Ascending aorta (tissue), 2 donors: ENCODE results near the gene CRHR2. TPM values are rescaled to one million over a fixed set of nuclear protein-coding genes. Genes with fewer than 3 reads are reported as not detected.

ENCODE experiments used
- DNase-seq, 2 donors: peaks; one replicate each; pipeline ENCODE4 v3.0.0-alpha.2; 2019; ENCODE audit warnings: low spot score in 2 of 2
- H3K27ac ChIP-seq, 2 donors: fragments of 200-600 bp; sonication (generic); one replicate each; pipeline ENCODE4 v1.5.1; 2016 to 2017; ENCODE audit warnings: mild to moderate bottlenecking in 1 of 2
- H3K27me3 ChIP-seq: fragments of 200-600 bp; sonication (generic); one replicate; pipeline ENCODE4 v1.5.1; 2017
- H3K36me3 ChIP-seq, 2 donors: fragments of 200-600 bp; sonication (generic); one replicate each; pipeline ENCODE4 v1.5.1; 2016
- H3K4me1 ChIP-seq, 2 donors: fragments of 200-600 bp; sonication (generic); one replicate each; pipeline ENCODE4 v1.5.1; 2016 to 2017; ENCODE audit warnings: mild to moderate bottlenecking in 1 of 2
- H3K4me3 ChIP-seq, 2 donors: fragments of 200-600 bp; sonication (generic); one replicate each; pipeline ENCODE4 v1.5.1; 2016 to 2017; ENCODE audit warnings: mild to moderate bottlenecking in 1 of 2
- H3K9me3 ChIP-seq, 2 donors: fragments of 200-600 bp; sonication (generic); one replicate each; pipeline ENCODE4 v1.5.1; 2016
- intact Hi-C: fragments of 100-400 bp; cut with DNase I; formaldehyde crosslinking; loops from one replicate; pipeline ENCODE4 v1.15.1; 2023
- total RNA-seq: library from RNA; depleted of rRNA; stranded (reverse); fragments of >200 nt; gene quantifications from one replicate; pipeline ENCODE4 v1.1.0, GENCODE V29; 2016
- TF ChIP-seq, protein P1 (sequence below), 3 experiments: fragments of 200-600 bp in 2 of 3; fragments of 450-650 bp in 1 of 3; sonication (generic) in 2 of 3; IDR thresholded peaks; one replicate each; pipeline ENCODE4 v1.5.1; 2016 to 2019; ENCODE audit warnings: antibody characterized with exemption in 3 of 3, mild to moderate bottlenecking in 1 of 3, moderate library complexity in 1 of 3

CRHR2 gene
- total RNA-seq, 1 donor from 2014 or later = 3.1 TPM

DNA sequence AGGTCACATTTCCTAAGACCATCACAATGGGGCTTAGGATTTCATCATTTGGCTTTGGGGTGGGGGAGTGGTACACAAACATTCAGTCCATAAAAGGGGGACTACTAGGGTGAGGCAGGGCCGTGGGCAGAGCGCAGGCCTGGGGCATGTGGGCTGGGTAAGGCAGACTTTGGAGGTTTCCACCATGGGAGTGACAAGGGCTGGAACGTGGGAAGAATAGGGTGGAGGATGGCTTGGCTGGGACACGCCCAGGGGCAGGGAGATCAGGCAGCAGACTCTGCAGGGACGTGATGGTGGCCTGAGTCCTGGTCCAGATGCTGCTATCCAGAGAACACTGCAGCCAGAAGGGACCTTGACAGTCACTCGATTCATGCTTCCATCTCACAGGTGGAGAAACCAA is 24.7 kb upstream of the CRHR2 start:
- DNase-seq = no peak
- Histone ChIP-seq H3K4me1 (no peaks in the 10 kb centered on the region), H3K27ac (no peak overlapping the region), H3K36me3 (no peaks in the 10 kb centered on the region), H3K27me3 (no peaks in the 10 kb centered on the region), H3K4me3 (no peak overlapping the region), H3K9me3 (no peaks in the 10 kb centered on the region)
- intact Hi-C loops = no loop called here
- TF ChIP-seq, protein P1, sequence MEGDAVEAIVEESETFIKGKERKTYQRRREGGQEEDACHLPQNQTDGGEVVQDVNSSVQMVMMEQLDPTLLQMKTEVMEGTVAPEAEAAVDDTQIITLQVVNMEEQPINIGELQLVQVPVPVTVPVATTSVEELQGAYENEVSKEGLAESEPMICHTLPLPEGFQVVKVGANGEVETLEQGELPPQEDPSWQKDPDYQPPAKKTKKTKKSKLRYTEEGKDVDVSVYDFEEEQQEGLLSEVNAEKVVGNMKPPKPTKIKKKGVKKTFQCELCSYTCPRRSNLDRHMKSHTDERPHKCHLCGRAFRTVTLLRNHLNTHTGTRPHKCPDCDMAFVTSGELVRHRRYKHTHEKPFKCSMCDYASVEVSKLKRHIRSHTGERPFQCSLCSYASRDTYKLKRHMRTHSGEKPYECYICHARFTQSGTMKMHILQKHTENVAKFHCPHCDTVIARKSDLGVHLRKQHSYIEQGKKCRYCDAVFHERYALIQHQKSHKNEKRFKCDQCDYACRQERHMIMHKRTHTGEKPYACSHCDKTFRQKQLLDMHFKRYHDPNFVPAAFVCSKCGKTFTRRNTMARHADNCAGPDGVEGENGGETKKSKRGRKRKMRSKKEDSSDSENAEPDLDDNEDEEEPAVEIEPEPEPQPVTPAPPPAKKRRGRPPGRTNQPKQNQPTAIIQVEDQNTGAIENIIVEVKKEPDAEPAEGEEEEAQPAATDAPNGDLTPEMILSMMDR (IDR thresholded peaks at IDR 0.05) = no peak

DNA sequence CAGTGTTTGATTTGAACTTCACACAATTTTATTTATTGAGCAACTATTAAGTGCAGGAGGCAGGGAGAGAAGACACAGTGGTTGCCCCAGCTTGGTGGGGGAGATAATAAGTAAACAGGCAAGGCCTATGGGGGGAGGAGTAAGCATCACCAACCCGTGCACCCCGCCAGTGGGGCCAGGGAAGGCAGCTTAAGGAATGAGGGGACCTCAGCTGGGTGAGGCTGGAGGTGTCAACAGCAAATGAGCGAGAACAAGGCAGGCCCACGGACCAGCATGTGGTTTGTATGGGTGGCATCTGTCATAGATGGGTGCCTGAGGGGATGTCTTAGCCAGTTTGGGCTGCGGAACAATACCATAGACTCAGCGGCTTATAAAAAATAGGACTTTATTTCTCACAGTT is 24.1 kb upstream of the CRHR2 start:
- Histone ChIP-seq H3K27ac (no peak overlapping the region), H3K4me3 (no peak overlapping the region), H3K9me3 (no peaks in the 10 kb centered on the region), H3K27me3 (no peaks in the 10 kb centered on the region), H3K36me3 (no peaks in the 10 kb centered on the region), H3K4me1 (no peaks in the 10 kb centered on the region)
- no peak for DNase-seq
- TF ChIP-seq, protein P1 (IDR thresholded peaks at IDR 0.05) = no peak
- intact Hi-C loops = no loop called here

DNA sequence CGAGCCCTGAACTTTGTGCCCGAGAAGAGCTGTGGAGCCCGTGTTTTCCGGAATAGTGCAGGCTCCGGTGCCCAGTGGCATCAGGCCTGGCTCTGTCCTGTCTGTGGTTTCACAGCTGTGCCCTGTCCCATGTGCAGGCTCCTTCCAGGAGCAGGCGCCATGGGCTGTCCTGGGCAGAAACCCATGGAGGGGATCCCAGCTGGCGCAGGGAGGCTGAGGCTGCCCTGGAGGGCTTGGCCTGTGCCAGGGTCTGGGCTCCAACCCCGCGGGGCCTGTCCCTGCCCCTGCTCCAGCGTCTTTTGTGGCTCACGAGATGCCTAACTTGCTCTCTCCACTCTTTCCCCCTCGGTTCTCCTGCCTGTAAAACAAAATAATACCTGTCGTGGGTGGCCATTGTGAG is 23.3 kb upstream of the CRHR2 start:
- no peaks in the 10 kb centered on the region for H3K36me3 ChIP-seq
- H3K9me3 ChIP-seq = no peaks in the 10 kb centered on the region
- no peaks in the 10 kb centered on the region for H3K27me3 ChIP-seq
- TF ChIP-seq, protein P1 (IDR thresholded peaks at IDR 0.05) = no peak
- no peak overlapping the region for H3K4me3 ChIP-seq
- DNase-seq = no peak
- H3K4me1 ChIP-seq = no peaks in the 10 kb centered on the region
- intact Hi-C loops = no loop called here
- H3K27ac ChIP-seq = no peak overlapping the region

DNA sequence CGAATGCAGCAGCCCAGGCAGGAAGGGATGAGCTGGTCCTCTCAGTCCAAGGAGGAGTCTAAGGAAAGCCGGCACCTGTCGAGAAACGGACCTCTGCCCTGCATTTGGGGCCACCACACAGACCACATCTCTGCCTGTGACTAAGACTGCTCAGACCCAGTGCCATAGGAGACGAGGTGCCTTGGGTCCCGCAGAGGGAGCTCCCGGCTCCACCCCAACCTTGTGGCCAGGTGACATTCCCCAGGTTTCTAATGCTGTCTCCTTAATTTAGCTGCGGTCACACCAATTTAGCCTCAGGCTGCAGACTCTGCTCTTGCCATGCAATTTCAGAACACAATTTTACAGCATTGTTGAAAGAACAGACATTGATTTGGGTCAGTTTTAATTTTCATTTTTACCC is 22.8 kb upstream of the CRHR2 start:
- TF ChIP-seq, protein P1 (IDR thresholded peaks at IDR 0.05) = no peak
- H3K36me3 ChIP-seq = no peaks in the 10 kb centered on the region
- H3K4me1 ChIP-seq = no peaks in the 10 kb centered on the region
- H3K9me3 ChIP-seq = no peaks in the 10 kb centered on the region
- H3K27me3 ChIP-seq = no peaks in the 10 kb centered on the region
- H3K27ac ChIP-seq = no peak overlapping the region
- intact Hi-C loops = no loop called here
- no peak for DNase-seq
- no peak overlapping the region for H3K4me3 ChIP-seq

DNA sequence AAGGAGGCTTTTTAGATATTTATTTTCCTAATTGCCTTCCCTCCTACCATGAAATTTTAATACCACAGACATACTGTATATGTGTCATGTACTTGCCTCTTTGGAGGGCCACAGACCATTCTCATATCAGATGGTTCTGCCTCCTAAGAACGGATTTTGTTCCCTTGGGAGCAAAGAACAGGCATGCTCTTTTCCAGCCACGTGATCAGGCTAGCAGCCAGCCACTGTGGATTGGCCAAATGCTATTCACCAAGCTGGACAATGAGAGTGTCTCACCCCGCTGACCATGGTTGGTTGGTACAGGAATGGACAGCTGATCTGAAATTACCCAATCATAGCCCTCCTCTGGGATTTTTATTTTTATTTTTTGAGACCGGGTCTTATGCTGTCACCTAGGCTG is 21.5 kb upstream of the CRHR2 start:
- H3K36me3 ChIP-seq = no peaks in the 10 kb centered on the region
- H3K27me3 ChIP-seq = no peaks in the 10 kb centered on the region
- no peaks in the 10 kb centered on the region for H3K4me1 ChIP-seq
- DNase-seq = no peak
- H3K4me3 ChIP-seq = no peak overlapping the region
- intact Hi-C loops = no loop called here
- TF ChIP-seq, protein P1 (IDR thresholded peaks at IDR 0.05) = no peak
- no peaks in the 10 kb centered on the region for H3K9me3 ChIP-seq
- no peak overlapping the region for H3K27ac ChIP-seq

DNA sequence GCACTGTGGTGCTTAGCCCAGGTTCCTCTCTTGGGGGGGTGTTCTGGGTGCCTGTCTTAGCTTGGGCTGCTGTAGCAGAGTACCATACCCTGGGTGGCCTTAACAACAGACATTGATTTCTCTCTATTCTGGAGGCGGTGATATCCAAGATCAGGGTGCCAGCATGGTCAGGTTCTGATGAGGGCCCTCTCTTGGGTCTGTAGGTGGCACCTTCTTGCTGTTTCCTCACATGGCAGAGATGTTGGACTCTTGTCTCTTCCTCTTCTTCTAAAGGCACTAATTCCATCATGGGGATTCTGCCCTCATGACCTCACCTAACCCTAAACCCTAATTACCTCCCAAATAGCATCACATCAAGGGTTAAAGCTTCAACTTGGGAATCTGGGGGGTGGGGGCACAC is 19.9 kb upstream of the CRHR2 start:
- no peaks in the 10 kb centered on the region for H3K36me3 ChIP-seq
- TF ChIP-seq, protein P1 (IDR thresholded peaks at IDR 0.05) = no peak
- H3K27me3 ChIP-seq = no peaks in the 10 kb centered on the region
- no peaks in the 10 kb centered on the region for H3K4me1 ChIP-seq
- intact Hi-C loops = no loop called here
- H3K4me3 ChIP-seq = no peak overlapping the region
- no peak for DNase-seq
- no peak overlapping the region for H3K27ac ChIP-seq
- H3K9me3 ChIP-seq = no peaks in the 10 kb centered on the region
